ENCODE measurements around the gene B4GALNT3. TPM values are rescaled to one million over a fixed set of nuclear protein-coding genes. Genes with fewer than 3 reads are reported as not detected.
"Not testable (repeated sequence)": the region's sequence is repeated elsewhere in the genome, so short reads cannot be mapped to it uniquely, and the experiment has no call there.

B4GALNT3 gene
- total RNA-seq: 11.7 TPM

- DNase-seq (ENCODE audit: low spot score): no peak
These were observed at the start of gene B4GALNT3 for GRCh38 chr12:459430-460258. B4GALNT3 (plus strand) TSS chr12:459939; CDS start chr12:460377, 438 bp downstream.

- no peak for DNase-seq (ENCODE audit: low spot score)
These were observed 44.9 kb upstream of the B4GALNT3 start for GRCh38 chr12:414859-415258.

- no peak for DNase-seq (ENCODE audit: low spot score)
These were observed 41.3 kb upstream of the B4GALNT3 start for GRCh38 chr12:418432-418831.

DNA sequence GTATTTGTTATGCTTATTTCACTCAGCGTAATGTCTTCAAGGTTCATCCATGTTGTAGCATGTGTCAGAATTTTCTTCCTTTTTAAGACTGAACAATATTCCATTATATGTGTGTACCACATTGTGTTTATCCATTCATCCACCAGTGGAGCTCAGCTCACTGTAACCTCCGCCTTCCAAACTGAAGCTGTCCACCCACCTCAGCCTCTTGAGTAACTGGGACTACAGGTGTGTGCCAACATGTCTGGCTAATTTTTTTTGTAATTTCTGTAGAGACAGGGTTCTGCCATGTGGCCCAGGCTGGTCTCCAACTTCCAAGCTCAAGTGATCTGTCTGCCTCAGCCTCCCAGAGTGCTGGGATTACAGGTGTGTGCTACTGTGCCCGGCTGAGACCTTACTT, 37.2 kb upstream of the B4GALNT3 start:
- no peak for DNase-seq (ENCODE audit: low spot score)

DNA sequence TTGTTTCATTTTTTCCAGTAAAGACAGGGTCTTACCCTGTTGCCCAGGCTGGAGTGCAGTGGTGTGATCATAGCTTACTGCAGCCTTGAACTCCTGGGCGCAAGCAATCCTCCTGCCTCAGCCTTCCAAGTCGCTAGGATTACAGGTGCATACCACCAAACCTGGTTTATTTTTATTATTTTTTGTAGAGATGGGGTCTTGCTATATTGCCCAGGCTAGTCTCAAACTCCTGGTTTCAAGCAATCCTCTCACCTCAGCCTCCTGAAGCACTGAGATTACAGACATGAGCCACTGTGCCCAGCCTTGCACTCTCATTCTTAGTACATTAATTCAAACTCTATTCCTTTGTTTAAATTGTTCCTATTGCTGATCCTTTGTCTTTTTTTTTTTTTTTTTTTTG, 24.0 kb upstream of the B4GALNT3 start:
- not testable (repeated sequence) for DNase-seq (ENCODE audit: low spot score)

DNA sequence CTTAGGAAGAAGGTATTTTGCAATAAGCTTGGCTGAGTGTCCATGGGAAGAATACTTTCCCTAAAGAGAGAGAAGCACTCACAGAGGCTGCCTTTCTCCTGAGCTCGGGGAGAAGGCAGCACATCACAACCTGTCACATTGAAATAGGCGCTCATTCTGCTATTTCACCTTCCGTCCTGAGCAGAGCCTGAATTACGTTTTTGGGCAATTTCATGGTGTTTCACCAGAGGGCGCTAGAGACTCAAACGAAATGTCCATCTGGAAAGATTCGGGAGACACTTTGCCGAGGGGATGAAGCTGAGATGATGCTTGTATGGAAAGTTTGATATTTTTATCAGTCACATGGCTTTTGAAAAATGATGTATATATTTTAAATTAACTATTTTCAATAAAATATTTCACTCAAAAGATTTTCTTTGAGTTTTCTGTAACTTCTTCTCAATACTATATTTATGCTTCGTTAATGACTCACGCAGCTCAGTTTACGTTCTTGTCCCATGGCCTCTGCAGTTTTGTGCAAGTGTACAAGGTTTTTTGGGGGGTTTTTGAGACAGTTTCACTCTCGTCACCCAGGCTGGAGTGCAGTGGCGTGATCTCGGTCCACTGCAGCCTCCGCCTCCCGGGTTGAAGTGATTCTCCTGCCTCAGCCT, 17.4 kb upstream of the B4GALNT3 start:
- peak; percentile 59 for DNase-seq (ENCODE audit: low spot score)

- no peak for DNase-seq (ENCODE audit: low spot score)
These were observed 12.6 kb upstream of the B4GALNT3 start for GRCh38 chr12:447141-447540.

DNA sequence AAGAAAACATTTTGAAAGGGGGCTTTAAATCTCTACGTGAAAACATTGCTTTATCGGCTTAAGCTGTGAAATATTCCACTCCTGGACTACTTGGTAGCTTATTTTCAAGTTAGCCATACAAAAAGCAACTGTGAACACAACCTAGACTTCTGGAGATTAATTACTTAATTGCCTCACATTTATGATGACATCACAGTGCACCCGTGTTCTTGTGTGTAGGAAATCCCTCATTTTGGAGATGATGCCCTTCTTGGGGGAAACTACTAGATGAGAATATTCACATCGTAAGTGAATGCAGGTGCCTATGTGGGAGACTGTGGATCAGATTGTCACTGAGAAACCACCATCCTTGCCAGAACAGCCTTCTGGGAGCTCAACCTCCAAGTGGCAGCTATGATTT, 10.5 kb upstream of the B4GALNT3 start:
- no peak for DNase-seq (ENCODE audit: low spot score)

DNA sequence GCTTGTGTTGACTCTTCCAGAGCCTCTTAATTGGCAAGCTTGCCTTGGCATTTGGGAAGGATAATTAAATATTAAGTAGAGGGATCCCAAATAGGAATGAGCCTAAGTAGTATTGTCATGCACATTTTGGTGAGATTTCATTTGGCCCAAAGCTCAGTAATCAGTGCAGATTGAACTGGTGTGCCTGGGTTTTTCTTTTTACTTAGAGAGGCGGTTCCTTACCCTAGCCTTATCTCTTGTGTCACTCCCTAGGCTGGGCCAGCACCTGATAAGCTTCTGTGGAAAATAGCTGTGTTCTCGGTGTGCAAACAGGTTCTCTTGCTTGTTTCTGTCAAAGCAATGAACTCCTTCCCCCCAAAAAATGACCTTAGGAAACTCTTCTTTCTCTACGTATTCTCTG, 9.3 kb upstream of the B4GALNT3 start:
- no peak for DNase-seq (ENCODE audit: low spot score)

GRCh38 chr12:452667-453210, 7.0 kb upstream of the B4GALNT3 start:
- no peak for DNase-seq (ENCODE audit: low spot score)

DNA sequence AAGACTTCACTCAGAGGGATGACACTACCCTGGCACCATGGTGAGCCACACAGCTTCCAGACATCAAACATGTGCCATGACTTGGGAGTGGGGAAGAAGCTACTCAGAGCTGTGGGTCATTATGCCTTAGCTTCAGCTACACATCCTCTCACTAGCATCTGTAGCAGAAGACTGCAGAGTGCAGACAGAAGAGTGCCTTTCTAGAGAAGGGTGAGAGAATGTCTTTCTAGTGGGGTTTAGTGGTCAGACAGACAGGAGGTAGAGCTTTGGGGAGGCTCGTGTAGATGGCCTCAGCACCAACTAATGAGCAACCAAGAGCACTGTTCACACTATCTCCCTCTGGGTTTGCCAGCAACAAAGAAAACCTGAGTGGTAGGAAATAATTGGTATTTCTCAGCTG, 4.9 kb upstream of the B4GALNT3 start:
- no peak for DNase-seq (ENCODE audit: low spot score)

- no peak for DNase-seq (ENCODE audit: low spot score)
These were observed 3.9 kb upstream of the B4GALNT3 start for GRCh38 chr12:455821-456220.

DNA sequence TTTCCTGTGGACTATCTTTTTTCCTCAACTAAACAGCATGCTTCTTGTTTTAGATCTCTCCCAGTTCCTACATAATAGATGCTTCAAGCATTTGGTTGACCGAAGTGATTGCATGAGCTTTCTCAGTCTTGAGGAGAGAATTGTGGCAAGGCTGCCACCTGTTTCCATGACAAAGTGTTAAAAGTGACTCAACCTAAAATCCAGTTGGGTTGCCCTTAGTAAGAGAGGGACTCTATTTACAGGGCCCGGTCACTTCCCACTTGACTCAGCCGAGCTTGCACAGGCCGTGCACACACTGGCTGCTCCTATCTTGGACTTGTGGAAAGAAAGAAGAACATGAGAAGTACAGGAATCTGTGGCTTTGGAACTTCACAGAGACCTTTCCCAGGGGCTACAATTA, 2.1 kb upstream of the B4GALNT3 start:
- DNase-seq (ENCODE audit: low spot score): no peak

GRCh38 chr12:459050-459429, 699 bp upstream of the B4GALNT3 start:
- no peak for DNase-seq (ENCODE audit: low spot score)

- no peak for DNase-seq (ENCODE audit: low spot score)
These were observed 807 bp downstream of the B4GALNT3 start for GRCh38 chr12:460261-461230.

DNA sequence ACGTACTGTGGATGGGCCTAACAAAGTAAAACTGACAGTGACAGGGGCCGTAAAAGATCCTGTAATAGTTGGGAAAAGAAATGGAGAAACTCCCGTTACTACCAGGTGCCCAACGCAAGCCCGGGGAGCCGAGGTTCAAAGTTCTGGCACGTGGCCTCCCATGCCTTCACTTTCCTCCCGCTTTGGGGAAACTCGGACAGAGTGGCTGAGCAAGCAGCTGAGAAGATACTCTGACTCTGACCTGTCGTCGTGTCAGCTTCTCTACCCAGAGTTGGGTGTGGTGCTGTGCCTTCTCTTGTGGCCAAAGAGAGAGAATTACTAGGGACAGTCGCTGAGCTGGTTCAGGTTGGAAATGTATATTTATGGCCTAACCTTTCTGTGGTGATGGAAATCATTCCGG, 1.7 kb downstream of the B4GALNT3 start:
- DNase-seq (ENCODE audit: low spot score): no peak

DNA sequence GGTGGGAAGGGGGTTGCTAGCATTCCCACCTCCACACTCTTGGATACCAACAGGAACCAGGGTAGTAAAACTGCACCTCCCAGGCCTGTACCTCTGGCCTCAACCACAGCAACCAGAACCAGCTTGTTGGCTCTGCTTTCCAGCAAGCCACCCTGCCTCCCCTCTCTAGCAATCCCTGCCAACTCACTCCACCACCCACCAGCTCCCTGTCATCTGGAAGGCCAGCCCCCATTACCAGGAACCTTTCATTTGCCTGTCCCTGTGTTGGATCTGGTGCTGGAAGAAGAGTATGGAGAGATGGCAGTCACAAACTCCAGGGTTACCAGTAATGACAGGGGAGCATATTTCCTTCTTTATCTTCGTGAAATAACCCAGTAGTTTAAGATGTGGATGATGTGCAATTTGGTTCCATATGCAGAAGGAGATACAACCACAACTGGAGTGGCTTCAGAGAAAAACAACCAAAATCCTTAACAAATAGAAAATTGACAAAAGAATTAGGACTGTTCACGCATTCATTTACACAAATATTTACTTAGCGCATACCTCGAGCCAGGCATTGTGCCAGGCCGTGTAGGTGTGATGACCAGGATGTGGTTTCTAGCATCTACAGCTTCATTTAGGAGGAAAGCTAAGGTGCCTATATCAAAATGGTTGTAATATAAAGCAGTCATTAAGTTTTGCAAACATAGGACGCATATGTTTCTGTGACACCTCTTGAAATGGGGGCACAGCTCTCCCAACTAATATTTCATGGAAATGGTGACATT, 3.4 kb downstream of the B4GALNT3 start:
- DNase-seq (ENCODE audit: low spot score): no peak

GRCh38 chr12:464484-465267, 4.9 kb downstream of the B4GALNT3 start:
- no peak for DNase-seq (ENCODE audit: low spot score)

DNA sequence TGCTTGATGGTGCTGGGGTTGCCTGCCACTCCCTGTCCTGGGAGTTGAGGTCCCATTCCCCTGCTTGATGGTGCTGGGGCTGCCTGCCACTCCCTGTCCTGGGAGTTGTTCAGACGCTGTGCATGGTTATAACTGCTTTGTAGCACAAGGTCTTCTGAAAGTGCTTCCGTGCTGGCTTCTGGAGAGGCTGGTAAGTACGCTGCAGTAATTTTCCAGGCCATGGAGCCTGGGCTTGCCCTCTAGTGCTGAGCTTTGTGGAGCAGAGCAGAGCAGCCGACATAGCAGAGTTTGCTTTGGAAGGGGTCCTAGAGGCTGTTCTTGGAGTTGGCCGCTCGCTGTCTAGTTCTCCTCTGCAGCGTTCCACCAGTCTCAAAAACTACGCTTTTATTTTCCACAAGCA, 6.3 kb downstream of the B4GALNT3 start:
- DNase-seq (ENCODE audit: low spot score): no peak

GRCh38 chr12:466762-467161, 7.0 kb downstream of the B4GALNT3 start:
- no peak for DNase-seq (ENCODE audit: low spot score)
